Endodermal cell (in vitro differentiated cells): ENCODE results near the gene SDK2. TPM values are rescaled to one million over a fixed set of nuclear protein-coding genes. Genes with fewer than 3 reads are reported as not detected.

ENCODE experiments used
- DNase-seq: peaks from one replicate; pipeline ENCODE4 v3.0.0-alpha.2; 2017
- H3K27ac ChIP-seq: 2 replicates; pipeline ENCODE4 v1.5.1; 2013; ENCODE audit warnings: mild to moderate bottlenecking, low read depth, low read length, moderate library complexity
- H3K27me3 ChIP-seq: 2 replicates; pipeline ENCODE4 v1.6.1; 2013; ENCODE audit warnings: mild to moderate bottlenecking, low read length, moderate library complexity; ENCODE audit not compliant: insufficient read depth, control insufficient read depth, poor library complexity, severe bottlenecking
- H3K36me3 ChIP-seq: 2 replicates; pipeline ENCODE4 v1.7.0; 2013; ENCODE audit warnings: mild to moderate bottlenecking, low read length, moderate library complexity; ENCODE audit not compliant: control insufficient read depth, insufficient read depth
- H3K4me1 ChIP-seq: one replicate; pipeline ENCODE4 v1.7.0; 2013; ENCODE audit warnings: low read length; ENCODE audit not compliant: control insufficient read depth, insufficient read depth
- H3K4me3 ChIP-seq: 2 replicates; pipeline ENCODE4 v1.5.1; 2013; ENCODE audit warnings: mild to moderate bottlenecking, low read length, moderate library complexity
- H3K9ac ChIP-seq: 2 replicates; pipeline ENCODE4 v1.6.1; 2013; ENCODE audit warnings: mild to moderate bottlenecking, low read length, moderate library complexity; ENCODE audit not compliant: poor library complexity, severe bottlenecking; ENCODE audit errors: extremely low read depth
- H3K9me3 ChIP-seq: 2 replicates; pipeline ENCODE4 v1.6.1; 2013; ENCODE audit warnings: mild to moderate bottlenecking, low read length, moderate library complexity; ENCODE audit not compliant: control insufficient read depth
- H3K27ac Mint-ChIP-seq: 2 replicates; pipeline ENCODE4 v1.8.0; 2020; ENCODE audit warnings: mixed read lengths
- H3K27me3 Mint-ChIP-seq: 2 replicates; pipeline ENCODE4 v1.8.0; 2021; ENCODE audit warnings: mild to moderate bottlenecking, mixed read lengths; ENCODE audit not compliant: insufficient read depth
- H3K36me3 Mint-ChIP-seq: 2 replicates; pipeline ENCODE4 v1.8.0; 2020; ENCODE audit warnings: low read depth, mixed read lengths
- H3K4me1 Mint-ChIP-seq: 2 replicates; pipeline ENCODE4 v1.8.0; 2020; ENCODE audit warnings: mixed read lengths
- H3K4me3 Mint-ChIP-seq: 2 replicates; pipeline ENCODE4 v1.8.0; 2020; ENCODE audit warnings: mild to moderate bottlenecking, moderate library complexity, mixed read lengths
- H3K9me3 Mint-ChIP-seq: 2 replicates; pipeline ENCODE4 v1.8.0; 2020; ENCODE audit warnings: mild to moderate bottlenecking, mixed read lengths
- CTCF ChIP-seq: fragments of 200-600 bp; sonication (generic); conservative IDR thresholded peaks from 2 replicates; pipeline ENCODE4 v1.5.0; 2021; ENCODE audit warnings: antibody characterized with exemption, mild to moderate bottlenecking
- WGBS, 2 experiments: methylation state at CpG; one replicate each; pipeline versions ENCODE4 v1.1.5 to v1.1.7; 2013; ENCODE audit warnings: missing lambda C conversion rate in 2 of 2, mixed read lengths in 1 of 2; ENCODE audit not compliant: insufficient coverage in 1 of 2, insufficient read length in 1 of 2; 5-methylcytosine and 5-hydroxymethylcytosine counted together
- total RNA-seq, 2 donors: library from RNA; stranded (reverse); fragmentation: NEBNext Ultra II Directional in 1 of 2; extraction: Animal tissue kit (Norgen Biotek cat#: 25700) in 1 of 2; gene quantifications; 2 replicates in 1 of 2; 3 replicates in 1 of 2; pipeline ENCODE4 v1.2.1, GENCODE V29; 2021

Gene SDK2
- total RNA-seq, 2 donors from 2014 or later = 5.9 to 7.0 TPM

- Mint-ChIP-seq H3K27ac (peak overlapping the region; percentile 85), H3K27me3 (no peaks in the 10 kb centered on the region), H3K9me3 (no peaks in the 10 kb centered on the region), H3K4me3 (no peak overlapping the region), H3K4me1 (peaks cover 43% of the 10 kb centered on the region), H3K36me3 (no peaks in the 10 kb centered on the region)
- Histone ChIP-seq H3K4me1 (peaks cover 19% of the 10 kb centered on the region), H3K9me3 (no peaks in the 10 kb centered on the region), H3K4me3 (no peak overlapping the region), H3K36me3 (no peaks in the 10 kb centered on the region), H3K27ac (peak overlapping the region; percentile 100), H3K9ac (no peak overlapping the region), H3K27me3 (no peaks in the 10 kb centered on the region)
- DNase-seq = no peak
- no peak for TF ChIP-seq CTCF
- 61 to 73% methylated on average over 10 to 15 of the region's 15 CpGs for WGBS, 2 experiments
Measured at GRCh38 chr17:73341350-73342049, 302.7 kb downstream of the SDK2 start.

- no peak overlapping the region for H3K9ac ChIP-seq
- TF ChIP-seq CTCF = peak; percentile 29
- H3K27me3 ChIP-seq = no peaks in the 10 kb centered on the region
- no peaks in the 10 kb centered on the region for H3K36me3 ChIP-seq
- peaks cover 43% of the 10 kb centered on the region for H3K4me1 Mint-ChIP-seq
- no peak overlapping the region for H3K4me3 ChIP-seq
- no peak overlapping the region for H3K27ac ChIP-seq
- no peaks in the 10 kb centered on the region for H3K9me3 ChIP-seq
- no peak for DNase-seq
- no peak overlapping the region for H3K27ac Mint-ChIP-seq
- H3K9me3 Mint-ChIP-seq = no peaks in the 10 kb centered on the region
- H3K4me3 Mint-ChIP-seq = no peak overlapping the region
- H3K36me3 Mint-ChIP-seq = no peaks in the 10 kb centered on the region
- 92 to 95% methylated on average over 6 to 7 of the region's 7 CpGs for WGBS, 2 experiments
- peaks cover 19% of the 10 kb centered on the region for H3K4me1 ChIP-seq
- H3K27me3 Mint-ChIP-seq = no peaks in the 10 kb centered on the region
Measured at GRCh38 chr17:73340093-73340596, 304.1 kb downstream of the SDK2 start.

- peaks cover 14% of the 10 kb centered on the region for H3K4me1 ChIP-seq
- Mint-ChIP-seq H3K36me3 (no peaks in the 10 kb centered on the region), H3K4me1 (peaks cover 36% of the 10 kb centered on the region), H3K4me3 (no peak overlapping the region), H3K27me3 (no peaks in the 10 kb centered on the region), H3K27ac (no peak overlapping the region), H3K9me3 (no peaks in the 10 kb centered on the region)
- no peak overlapping the region for H3K9ac ChIP-seq
- no peak overlapping the region for H3K27ac ChIP-seq
- no peak for DNase-seq
- no peaks in the 10 kb centered on the region for H3K36me3 ChIP-seq
- H3K27me3 ChIP-seq = no peaks in the 10 kb centered on the region
- TF ChIP-seq CTCF = no peak
- H3K9me3 ChIP-seq = no peaks in the 10 kb centered on the region
- H3K4me3 ChIP-seq = no peak overlapping the region
- 95 to 98% methylated on average over 17 to 22 of the region's 22 CpGs for WGBS, 2 experiments
Measured at GRCh38 chr17:73338566-73339197, 305.6 kb downstream of the SDK2 start.
